Limb (tissue), 2 donors: ENCODE measurements around the gene LRRK1.

Experiments used
- DNase-seq, 2 donors: peaks; one replicate each; pipeline ENCODE4 v3.0.0-alpha.2; 2016; ENCODE audit errors: extremely low spot score in 2 of 2

Gene LRRK1

DNA sequence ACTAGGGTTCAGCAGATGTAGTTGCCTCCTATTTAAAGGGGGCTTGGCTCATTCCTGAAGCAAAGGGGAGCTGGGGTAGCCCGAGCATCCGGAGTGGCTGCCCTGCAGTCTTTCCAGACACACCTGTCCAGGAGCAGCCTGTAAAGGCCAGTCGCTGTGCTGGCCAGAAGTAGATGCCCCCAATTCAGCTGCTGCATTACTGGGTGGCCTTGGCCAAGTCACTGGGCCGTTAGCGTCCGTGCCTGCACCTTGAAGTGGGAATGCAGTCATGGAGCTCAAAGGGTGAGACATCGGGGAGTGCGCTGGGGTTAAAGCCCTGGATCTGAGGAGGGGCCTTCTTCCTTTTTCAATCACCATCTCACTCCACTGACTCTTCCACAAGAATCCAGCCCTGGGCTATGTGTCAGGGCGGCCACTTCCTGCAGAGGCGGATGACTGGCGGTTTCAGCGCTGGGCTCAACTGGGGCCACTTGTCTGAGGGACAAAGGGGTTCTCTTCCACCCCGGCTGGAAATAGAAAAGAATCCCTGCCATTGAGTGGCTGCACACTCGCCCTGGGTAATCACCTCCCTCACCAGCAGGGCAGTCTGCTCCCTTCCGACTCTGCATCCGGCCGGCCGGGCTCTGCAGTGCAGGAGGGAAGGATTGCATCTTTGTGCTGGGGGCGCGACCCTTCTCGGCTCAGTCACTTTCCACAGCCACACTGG lies 27.7 kb upstream of the LRRK1 start:
- no peak for DNase-seq

DNA sequence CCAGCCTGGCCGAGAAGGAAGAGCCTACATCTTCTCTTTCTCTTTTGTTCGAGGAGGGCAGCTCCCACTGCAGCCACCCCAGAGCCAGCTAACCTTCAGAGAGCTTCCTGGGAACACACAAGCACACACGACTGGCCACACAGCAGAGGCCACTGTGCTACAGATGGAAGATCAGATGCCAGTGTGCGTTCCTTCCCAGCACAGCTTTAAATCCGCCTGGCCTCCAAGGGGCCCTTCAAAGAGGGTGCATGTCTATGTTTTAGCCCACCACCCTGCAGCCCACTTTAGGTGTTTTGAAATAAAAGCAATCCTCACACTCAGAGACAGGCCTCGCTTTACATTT lies 27.2 kb upstream of the LRRK1 start:
- DNase-seq, result no peak

- DNase-seq, result no peak
Measured at GRCh38 chr15:100893261-100893963, 25.7 kb upstream of the LRRK1 start.

- DNase-seq, result no peak
Measured at GRCh38 chr15:100893964-100894295, 25.2 kb upstream of the LRRK1 start.

- DNase-seq, result no peak
Measured at GRCh38 chr15:100895721-100896120, 23.4 kb upstream of the LRRK1 start.

GRCh38 chr15:100897221-100898151 lies 21.7 kb upstream of the LRRK1 start:
- DNase-seq, result no peak

DNA sequence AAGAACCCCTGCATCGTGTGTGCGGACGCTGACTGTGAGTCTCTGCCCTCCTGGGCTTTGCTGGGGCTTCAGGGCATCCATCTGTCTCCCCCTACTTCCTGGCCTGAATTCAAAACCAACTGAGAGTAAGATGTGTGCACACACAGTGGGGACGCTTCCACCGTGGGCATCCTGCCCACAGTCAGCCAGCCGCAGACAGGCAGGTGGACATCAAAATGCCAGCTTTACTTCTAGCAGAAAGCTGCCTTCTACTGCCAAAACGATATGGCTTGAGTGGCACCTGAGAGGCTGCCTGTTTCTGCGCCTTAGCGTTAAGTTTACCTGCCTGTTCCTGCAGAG lies 21.0 kb upstream of the LRRK1 start:
- DNase-seq, result no peak

GRCh38 chr15:100898661-100899462 lies 20.3 kb upstream of the LRRK1 start:
- no peak for DNase-seq

- DNase-seq, result no peak
Measured at GRCh38 chr15:100899601-100900000, 19.6 kb upstream of the LRRK1 start.

DNA sequence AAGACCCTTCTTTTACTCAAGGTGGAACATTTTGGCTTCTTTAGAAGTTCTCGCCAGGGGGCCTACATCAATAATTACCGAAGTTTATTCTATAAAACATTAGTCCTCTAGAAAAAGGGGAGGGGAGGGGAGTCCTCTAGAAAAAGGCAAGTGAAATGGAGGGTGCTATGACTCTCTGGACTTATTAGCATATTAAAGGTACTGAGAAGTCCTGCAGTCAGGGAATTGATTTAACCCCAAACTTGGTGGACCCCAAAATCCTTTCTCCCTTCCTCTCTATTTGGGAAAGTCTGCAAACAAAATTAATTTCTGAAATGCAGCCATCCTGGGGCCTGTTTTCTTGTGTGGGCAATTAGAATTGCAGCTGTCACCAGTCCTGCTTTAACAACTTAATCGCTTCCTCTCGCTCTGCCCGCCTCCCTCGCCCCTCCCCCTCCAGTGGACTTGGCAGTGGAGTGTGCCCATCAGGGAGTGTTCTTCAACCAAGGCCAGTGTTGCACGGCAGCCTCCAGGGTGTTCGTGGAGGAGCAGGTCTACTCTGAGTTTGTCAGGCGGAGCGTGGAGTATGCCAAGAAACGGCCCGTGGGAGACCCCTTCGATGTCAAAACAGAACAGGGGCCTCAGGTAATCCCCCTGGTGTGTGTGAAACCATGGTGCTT lies 18.9 kb upstream of the LRRK1 start:
- no peak for DNase-seq

DNA sequence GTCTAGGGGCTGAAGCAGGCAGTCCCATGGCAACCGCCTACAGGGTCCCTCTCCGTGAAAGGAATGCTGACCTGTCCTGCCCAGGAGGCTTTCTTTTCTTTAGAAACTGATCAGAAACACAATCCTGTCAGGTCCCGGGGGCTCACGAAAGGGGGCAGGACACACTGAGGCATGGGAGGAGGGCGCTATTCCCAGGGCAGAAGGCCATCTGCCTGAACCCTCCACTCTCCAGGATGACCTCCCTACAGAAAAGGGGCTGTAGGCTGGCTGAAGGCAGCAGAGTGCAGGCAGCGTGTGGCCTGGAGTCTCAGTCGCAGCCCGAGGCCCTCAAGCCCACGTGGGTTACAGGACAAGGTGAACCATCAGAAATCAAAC lies 18.4 kb upstream of the LRRK1 start:
- no peak for DNase-seq

GRCh38 chr15:100901296-100901695 lies 17.9 kb upstream of the LRRK1 start:
- no peak for DNase-seq

- no peak for DNase-seq
Measured at GRCh38 chr15:100901702-100902435, 17.3 kb upstream of the LRRK1 start.

DNA sequence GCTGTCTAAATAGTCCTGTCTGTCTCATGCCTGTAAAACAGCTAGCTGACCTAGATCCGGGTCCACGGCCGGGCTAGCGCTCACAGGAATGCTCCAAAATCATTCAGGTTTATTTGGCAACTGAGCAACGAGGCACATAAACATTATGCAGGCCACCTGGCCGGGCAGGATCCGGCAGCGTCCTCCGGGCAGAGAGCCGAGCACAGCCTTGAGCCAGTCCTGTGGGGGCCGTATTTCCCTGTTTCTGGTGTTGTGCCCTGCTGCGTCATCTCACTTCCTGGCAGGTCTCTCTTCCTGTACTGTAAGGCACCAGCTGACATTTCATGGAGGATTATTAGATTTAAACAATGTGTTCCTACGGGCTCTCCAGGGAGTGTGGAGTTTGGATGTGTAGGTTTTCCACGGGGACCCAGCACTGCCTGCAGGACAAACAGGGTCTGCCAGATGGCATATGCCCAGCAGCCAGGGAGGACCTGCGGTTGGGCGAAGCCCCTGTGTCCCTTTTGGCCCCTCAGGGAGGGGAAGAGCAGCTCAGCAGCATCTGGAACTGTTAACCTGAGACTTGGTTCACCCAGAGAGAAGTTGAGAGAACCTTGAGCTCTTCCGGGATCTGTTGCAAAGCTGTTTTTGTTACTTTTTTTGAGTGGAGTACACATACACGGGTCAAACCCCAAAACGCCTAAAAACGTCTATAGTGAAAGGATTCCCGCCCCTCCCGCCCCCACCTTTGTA lies 16.6 kb upstream of the LRRK1 start:
- peak; percentile 89 to 91 for DNase-seq

- no peak for DNase-seq
Measured at GRCh38 chr15:100903168-100903554, 16.0 kb upstream of the LRRK1 start.

DNA sequence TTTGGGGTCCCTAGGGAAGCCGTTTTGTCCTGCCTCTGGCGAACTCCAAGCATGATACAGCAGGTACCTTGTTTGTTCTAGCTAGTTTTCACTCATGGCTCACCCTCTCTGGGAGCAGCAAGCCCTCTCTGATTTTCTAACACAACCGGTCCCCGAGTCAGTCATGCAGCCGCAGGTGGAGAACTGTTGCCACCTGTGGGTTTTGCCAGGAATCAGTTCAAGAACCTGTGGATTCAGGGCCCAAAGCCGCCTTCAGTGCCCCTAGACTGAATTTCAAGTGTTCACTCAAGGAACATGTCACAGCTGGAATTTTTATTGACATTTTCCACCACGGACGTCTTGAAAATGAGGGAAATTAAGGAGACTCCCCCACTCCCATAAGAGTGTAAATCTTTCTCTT lies 13.3 kb upstream of the LRRK1 start:
- DNase-seq, result no peak

DNA sequence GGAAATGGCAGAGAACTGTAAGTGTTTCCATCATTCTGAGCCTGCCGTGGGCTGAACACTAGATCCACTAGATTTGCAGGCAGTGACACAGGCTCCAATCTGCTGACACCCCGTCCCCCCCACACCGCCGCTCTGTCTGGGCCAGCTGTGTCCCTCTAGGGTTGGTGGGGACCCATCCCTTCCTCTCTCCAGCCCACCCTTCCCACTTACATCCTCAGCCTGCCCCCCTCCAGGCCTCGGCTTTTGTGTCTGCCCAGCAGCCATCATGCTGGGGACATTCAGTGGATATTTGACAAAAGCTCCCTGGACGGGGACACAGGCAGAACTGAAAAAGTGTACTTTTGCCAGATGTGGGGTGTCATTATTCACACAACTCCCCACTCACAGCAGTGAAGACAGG lies 10.7 kb upstream of the LRRK1 start:
- no peak for DNase-seq

DNA sequence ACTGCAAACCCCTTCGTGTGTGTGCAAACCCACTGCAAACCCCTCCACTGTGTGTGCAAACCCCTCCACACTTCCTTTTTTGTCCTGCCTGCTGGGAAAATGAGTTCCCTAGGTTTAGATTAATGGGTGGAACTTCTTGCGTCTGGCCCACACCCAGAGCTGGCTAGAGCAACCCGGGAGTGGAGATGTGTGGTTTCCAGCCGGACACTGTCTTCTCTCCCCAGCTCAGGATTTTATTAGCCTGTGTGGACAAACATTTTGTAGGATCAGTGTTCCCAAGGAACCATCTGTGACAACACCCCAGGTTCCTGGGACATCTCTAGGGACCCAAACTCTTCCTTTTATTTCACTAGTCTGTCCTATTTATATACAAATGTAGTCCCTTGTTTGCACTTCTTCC lies 9.6 kb upstream of the LRRK1 start:
- DNase-seq, result no peak

DNA sequence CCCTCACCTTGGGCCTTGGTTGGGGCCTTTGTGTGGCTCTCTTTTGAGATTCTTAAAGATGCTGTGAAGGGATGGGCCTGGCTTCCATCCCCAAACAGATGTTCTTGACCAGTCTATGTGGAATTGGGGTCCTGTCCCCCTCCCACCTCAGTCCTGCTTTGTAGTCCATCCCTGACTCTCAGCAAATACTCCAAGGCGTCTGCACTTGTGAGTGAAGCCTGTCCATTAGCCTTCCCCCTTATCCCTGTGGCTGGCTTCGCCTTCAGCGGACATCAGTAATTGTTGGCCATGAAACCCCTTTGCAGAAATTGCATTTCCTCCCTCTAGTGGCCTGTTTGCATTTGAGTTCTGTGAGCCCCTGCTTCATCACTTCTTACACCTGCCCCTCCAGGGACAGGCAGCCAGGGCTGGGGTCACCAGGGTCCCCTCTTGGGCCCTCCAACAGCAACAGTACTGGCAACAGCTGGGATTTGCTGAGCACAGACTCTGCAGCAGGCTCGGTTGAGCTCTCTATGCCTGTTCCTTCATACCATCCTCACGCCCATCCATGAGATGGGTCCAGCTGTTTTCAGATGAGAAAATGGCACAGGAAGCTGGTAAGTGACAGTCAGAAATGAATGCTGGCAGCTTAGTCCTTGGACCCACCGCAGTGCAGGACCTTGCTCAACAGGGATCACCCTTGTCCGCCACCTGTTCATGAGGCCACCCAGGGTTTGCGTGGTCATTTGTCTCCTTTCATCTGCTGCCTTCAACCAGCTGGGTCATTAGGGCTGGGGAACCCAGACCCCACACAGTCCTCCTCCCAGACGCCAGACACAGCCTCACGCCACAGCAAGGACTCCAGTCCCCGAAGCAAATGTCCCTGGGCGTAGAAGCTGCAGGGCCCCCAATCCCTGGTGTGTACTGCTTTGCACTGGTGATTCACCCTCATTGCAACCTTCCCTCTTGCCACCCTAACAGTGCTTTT lies 8.9 kb upstream of the LRRK1 start:
- no peak for DNase-seq
